ENCODE results near the gene CCDC81.
"Not testable (repeated sequence)": the region's sequence is repeated elsewhere in the genome, so short reads cannot be mapped to it uniquely, and the experiment has no call there.

CCDC81 gene

GRCh38 chr11:86390487-86390886, 15.8 kb downstream of the CCDC81 start:
- no peak for DNase-seq

- no peak for DNase-seq
Observed at GRCh38 chr11:86395061-86395551, 20.4 kb downstream of the CCDC81 start.

- no peak for DNase-seq
Observed at GRCh38 chr11:86396396-86396795, 21.7 kb downstream of the CCDC81 start.

GRCh38 chr11:86397351-86397750, 22.7 kb downstream of the CCDC81 start:
- no peak for DNase-seq

- DNase-seq: no peak
Observed at GRCh38 chr11:86398106-86398505, 23.4 kb downstream of the CCDC81 start.

GRCh38 chr11:86403458-86403857, 28.8 kb downstream of the CCDC81 start:
- no peak for DNase-seq

- DNase-seq: no peak
Observed at GRCh38 chr11:86408845-86409244, 34.2 kb downstream of the CCDC81 start.

GRCh38 chr11:86414032-86414431, 39.3 kb downstream of the CCDC81 start:
- DNase-seq: no peak

GRCh38 chr11:86415026-86415425, 40.3 kb downstream of the CCDC81 start:
- no peak for DNase-seq

- DNase-seq: no peak
Observed at GRCh38 chr11:86416494-86416893, 41.8 kb downstream of the CCDC81 start.

- not testable (repeated sequence) for DNase-seq
Observed at GRCh38 chr11:86416951-86417350, 42.3 kb downstream of the CCDC81 start.

GRCh38 chr11:86418106-86418505, 43.4 kb downstream of the CCDC81 start:
- no peak for DNase-seq

GRCh38 chr11:86418513-86418912, 43.8 kb downstream of the CCDC81 start:
- no peak for DNase-seq

GRCh38 chr11:86418917-86419316, 44.2 kb downstream of the CCDC81 start:
- no peak for DNase-seq

GRCh38 chr11:86421946-86422345, 47.3 kb downstream of the CCDC81 start:
- no peak for DNase-seq

- no peak for DNase-seq
Observed at GRCh38 chr11:86422371-86422770, 47.7 kb downstream of the CCDC81 start.

GRCh38 chr11:86423488-86423887, 48.8 kb downstream of the CCDC81 start:
- not testable (repeated sequence) for DNase-seq

- DNase-seq: no peak
Observed at GRCh38 chr11:86427441-86427840, 52.8 kb downstream of the CCDC81 start.

- DNase-seq: no peak
Observed at GRCh38 chr11:86431258-86431657, 56.6 kb downstream of the CCDC81 start.

GRCh38 chr11:86433361-86434095, 58.8 kb downstream of the CCDC81 start:
- not testable (repeated sequence) for DNase-seq

- DNase-seq: no peak
Observed at GRCh38 chr11:86435711-86436110, 61.0 kb downstream of the CCDC81 start.

- no peak for DNase-seq
Observed at GRCh38 chr11:86438685-86439084, 64.0 kb downstream of the CCDC81 start.

GRCh38 chr11:86440305-86440716, 65.6 kb downstream of the CCDC81 start:
- no peak for DNase-seq

GRCh38 chr11:86440843-86441242, 66.2 kb downstream of the CCDC81 start:
- no peak for DNase-seq

GRCh38 chr11:86442420-86442819, 67.7 kb downstream of the CCDC81 start:
- DNase-seq: no peak

Data from T1000 (cell line).